Fibroblast of lung (primary cell): Measurements from ENCODE around the gene ABCF3.

Experiments
- CTCF ChIP-seq, 2 donors: IDR thresholded peaks in 1 of 2; conservative IDR thresholded peaks in 1 of 2; 1 replicate in 1 of 2; 2 replicates in 1 of 2; pipeline ENCODE4 v1.5.1; 2011 to 2012; ENCODE audit warnings: low read length in 2 of 2, control low read depth in 1 of 2, inconsistent platforms in 1 of 2, low read depth in 1 of 2, mild to moderate bottlenecking in 1 of 2
- EZH2 ChIP-seq: IDR thresholded peaks from 2 replicates; pipeline ENCODE4 v1.5.1; 2012; ENCODE audit warnings: low read length, control low read depth, mild to moderate bottlenecking; ENCODE audit errors: missing control alignments

- TF ChIP-seq CTCF (conservative IDR thresholded peaks at IDR 0.05 in 1 of 2, IDR thresholded peaks at IDR 0.05 in 1 of 2; ENCODE audit: low read depth in 1 of 2, low read length in 2 of 2) (no peak), EZH2 (no peak)
Observed at GRCh38 chr3:184239708-184240107, 53.7 kb downstream of the ABCF3 start.
